CD4-positive, alpha-beta memory T cell (primary cell): ENCODE data around the gene ASB16. TPM values are rescaled to one million over a fixed set of nuclear protein-coding genes. Genes with fewer than 3 reads are reported as not detected.
"Not testable (repeated sequence)": the region's sequence is repeated elsewhere in the genome, so short reads cannot be mapped to it uniquely, and the experiment has no call there.

ENCODE experiments used
- CTCF ChIA-PET: fragments of 350-600 bp; sonication (Branson Sonifier 250); formaldehyde crosslinking; loops from one replicate; lab custom pipeline; 2021; ENCODE audit warnings: inconsistent platforms; ENCODE audit not compliant: partially characterized antibody; lab: Charles Lee
- POLR2A ChIA-PET: fragments of 350-600 bp; sonication (Branson Sonifier 250); formaldehyde crosslinking; loops from one replicate; lab custom pipeline; 2021; ENCODE audit not compliant: partially characterized antibody; lab: Charles Lee
- DNase-seq, 5 donors: peaks; one replicate each; pipeline versions ENCODE4 v3.0.0 to v3.0.0-alpha.2; 2020 to 2022; ENCODE audit warnings: mixed read lengths in 1 of 5
- H3K27ac ChIP-seq: one replicate; pipeline ENCODE4 v1.7.0; 2013; ENCODE audit warnings: low read depth, low read length
- H3K27me3 ChIP-seq: 2 replicates; pipeline ENCODE4 v1.7.0; 2013; ENCODE audit warnings: mild to moderate bottlenecking, low read length, moderate library complexity; ENCODE audit not compliant: insufficient read depth
- H3K36me3 ChIP-seq: 2 replicates; pipeline ENCODE4 v1.7.0; 2013; ENCODE audit warnings: mild to moderate bottlenecking, low read length, moderate library complexity; ENCODE audit not compliant: insufficient read depth
- H3K4me1 ChIP-seq: 2 replicates; pipeline ENCODE4 v1.7.0; 2013; ENCODE audit warnings: mild to moderate bottlenecking, low read length, moderate library complexity; ENCODE audit not compliant: insufficient read depth
- H3K4me3 ChIP-seq, 2 donors: one replicate each; pipeline ENCODE4 v1.7.0; 2013; ENCODE audit warnings: low read length in 2 of 2, mild to moderate bottlenecking in 1 of 2
- H3K9me3 ChIP-seq, 2 donors: one replicate each; pipeline ENCODE4 v1.7.0; 2013; ENCODE audit warnings: low read length in 2 of 2, control low read depth in 1 of 2; ENCODE audit not compliant: control insufficient read depth in 1 of 2
- H3K27ac Mint-ChIP-seq, 7 donors: one replicate each; pipeline ENCODE4 v1.8.0; 2020 to 2021; ENCODE audit warnings: mixed read lengths in 7 of 7, mild to moderate bottlenecking in 6 of 7, inconsistent platforms in 3 of 7, moderate library complexity in 3 of 7
- H3K27me3 Mint-ChIP-seq, 2 donors: one replicate each; pipeline ENCODE4 v1.8.0; 2020 to 2021; ENCODE audit warnings: mixed read lengths in 2 of 2
- H3K36me3 Mint-ChIP-seq, 2 donors: one replicate each; pipeline ENCODE4 v1.8.0; 2020 to 2021; ENCODE audit warnings: mixed read lengths in 2 of 2, inconsistent platforms in 1 of 2, mild to moderate bottlenecking in 1 of 2
- H3K4me1 Mint-ChIP-seq, 4 donors: one replicate each; pipeline ENCODE4 v1.8.0; 2020 to 2021; ENCODE audit warnings: mixed read lengths in 4 of 4, mild to moderate bottlenecking in 1 of 4
- H3K4me3 Mint-ChIP-seq, 8 donors: one replicate each; pipeline ENCODE4 v1.8.0; 2020 to 2021; ENCODE audit warnings: mixed read lengths in 8 of 8, mild to moderate bottlenecking in 7 of 8, moderate library complexity in 6 of 8, inconsistent platforms in 3 of 8
- H3K9me3 Mint-ChIP-seq, 8 donors: one replicate each; pipeline ENCODE4 v1.8.0; 2020 to 2021; ENCODE audit warnings: mixed read lengths in 8 of 8, mild to moderate bottlenecking in 5 of 8, inconsistent platforms in 3 of 8, moderate library complexity in 1 of 8
- intact Hi-C: fragments of 100-400 bp; cut with micrococcal nuclease; formaldehyde crosslinking; loops from one replicate; pipeline ENCODE4 v1.15.1; 2023
- polyA plus RNA-seq, 2 donors: library from polyadenylated mRNA; unstranded; fragments of 300-500 nt; fragmentation: Illumina TruSeq; gene quantifications; one replicate each; pipeline ENCODE4 v1.2.3, GENCODE V29; 2021
- total RNA-seq, 2 experiments: library from RNA; stranded (reverse); gene quantifications; one replicate each; pipeline ENCODE4 v1.2.3, GENCODE V29; 2021

Gene ASB16
- total and polyA plus RNA-seq, 4 experiments from 2014 or later, result 0.14 TPM; not detected in 3

- CTCF ChIA-PET, result interaction anchor here (1.5 kb wide), 2 partner anchors 9 to 19 kb away, joined by 4 read pairs; no protein-coding TSS in a partner anchor
- H3K36me3 Mint-ChIP-seq, H3K9me3 ChIP-seq, H3K36me3 ChIP-seq, H3K9me3 Mint-ChIP-seq, H3K4me1 Mint-ChIP-seq, H3K4me1 ChIP-seq, intact Hi-C loops, H3K27ac ChIP-seq, H3K4me3 ChIP-seq, H3K27me3 Mint-ChIP-seq, H3K27me3 ChIP-seq, H3K27ac Mint-ChIP-seq, H3K4me3 Mint-ChIP-seq, DNase-seq: not testable (repeated sequence)
- POLR2A ChIA-PET, result interaction anchor here (0.6 to 1.0 kb wide), 2 partner anchors 37 to 76 kb away, joined by 3 read pairs; partner anchors contain the start of gene TMUB2
Observed at GRCh38 chr17:44149066-44149465, 21.4 kb upstream of the ASB16 start.

- intact Hi-C loops, result no loop called here
- no peaks in the 10 kb centered on the region for H3K9me3 ChIP-seq
- no peak overlapping the region for H3K27ac ChIP-seq
- DNase-seq, result no peak
- Mint-ChIP-seq H3K36me3 (no peaks in the 10 kb centered on the region), H3K4me3 (no peak overlapping the region), H3K9me3 (no peaks in the 10 kb centered on the region), H3K27me3 (no peaks in the 10 kb centered on the region), H3K27ac (peak overlapping the region in 2 of 7 donors; percentile 79 to 84), H3K4me1 (no peaks in the 10 kb centered on the region)
- H3K4me1 ChIP-seq, result no peaks in the 10 kb centered on the region
- ChIA-PET POLR2A (interaction anchor here (0.6 kb wide), 1 partner anchor 940 kb away, joined by 3 read pairs; no protein-coding TSS in a partner anchor), CTCF (interaction anchor here (1.5 kb wide), 2 partner anchors 10 to 19 kb away, joined by 4 read pairs; no protein-coding TSS in a partner anchor)
- H3K36me3 ChIP-seq, result no peaks in the 10 kb centered on the region
- no peak overlapping the region for H3K4me3 ChIP-seq
- H3K27me3 ChIP-seq, result no peaks in the 10 kb centered on the region
Observed at GRCh38 chr17:44149750-44150329, 20.7 kb upstream of the ASB16 start.

GRCh38 chr17:44152875-44153274 lies 17.6 kb upstream of the ASB16 start:
- no peak for DNase-seq
- Histone ChIP-seq H3K4me1 (no peaks in the 10 kb centered on the region), H3K4me3 (no peak overlapping the region), H3K36me3 (no peaks in the 10 kb centered on the region), H3K9me3 (no peaks in the 10 kb centered on the region), H3K27me3 (no peaks in the 10 kb centered on the region), H3K27ac (no peak overlapping the region)
- H3K27me3 Mint-ChIP-seq, result no peaks in the 10 kb centered on the region
- intact Hi-C loops, result no loop called here
- no peak overlapping the region for H3K27ac Mint-ChIP-seq
- CTCF ChIA-PET, result no interaction called here
- H3K4me3 Mint-ChIP-seq, result no peak overlapping the region
- H3K9me3 Mint-ChIP-seq, result no peaks in the 10 kb centered on the region
- H3K36me3 Mint-ChIP-seq, result no peaks in the 10 kb centered on the region
- POLR2A ChIA-PET, result no interaction called here
- H3K4me1 Mint-ChIP-seq, result no peaks in the 10 kb centered on the region

- no peaks in the 10 kb centered on the region for H3K9me3 ChIP-seq
- no peak overlapping the region for H3K4me3 Mint-ChIP-seq
- no peak overlapping the region for H3K27ac ChIP-seq
- intact Hi-C loops, result no loop called here
- H3K27ac Mint-ChIP-seq, result peak overlapping the region in 1 of 7 donors; percentile 15
- H3K4me1 Mint-ChIP-seq, result peaks cover 5 to 8% (median 7%) of the 10 kb centered on the region in 4 donors
- POLR2A ChIA-PET, result no interaction called here
- H3K27me3 ChIP-seq, result no peaks in the 10 kb centered on the region
- no peak overlapping the region for H3K4me3 ChIP-seq
- H3K9me3 Mint-ChIP-seq, result no peaks in the 10 kb centered on the region
- peaks cover 9% of the 10 kb centered on the region for H3K4me1 ChIP-seq
- CTCF ChIA-PET, result no interaction called here
- no peaks in the 10 kb centered on the region for H3K36me3 Mint-ChIP-seq
- DNase-seq, result no peak
- H3K27me3 Mint-ChIP-seq, result no peaks in the 10 kb centered on the region
- H3K36me3 ChIP-seq, result no peaks in the 10 kb centered on the region
Observed at GRCh38 chr17:44155488-44155887, 15.0 kb upstream of the ASB16 start.

- Mint-ChIP-seq H3K27ac (peak overlapping the region in 6 of 7 donors; percentile 49 to 85 (median 68)), H3K4me1 (peaks cover 5 to 8% (median 7%) of the 10 kb centered on the region in 4 donors), H3K9me3 (no peaks in the 10 kb centered on the region), H3K27me3 (no peaks in the 10 kb centered on the region), H3K4me3 (peak overlapping the region in 6 of 8 donors; percentile 6 to 50 (median 30)), H3K36me3 (no peaks in the 10 kb centered on the region)
- Histone ChIP-seq H3K9me3 (no peaks in the 10 kb centered on the region), H3K36me3 (no peaks in the 10 kb centered on the region), H3K4me3 (no peak overlapping the region), H3K27ac (peak overlapping the region; percentile 36), H3K27me3 (no peaks in the 10 kb centered on the region), H3K4me1 (peaks cover 9% of the 10 kb centered on the region)
- ChIA-PET CTCF (interaction anchor here (1.8 kb wide), 1 partner anchor 9 kb away, joined by 6 read pairs; no protein-coding TSS in a partner anchor), POLR2A (interaction anchor here (1.4 kb wide), 1 partner anchor 27 kb away, joined by 3 read pairs; the partner anchor contains the start of gene TMUB2)
- intact Hi-C loops, result no loop called here
- DNase-seq, result peak; percentile 18 to 74 (median 26)
Observed at GRCh38 chr17:44159519-44160210, 10.8 kb upstream of the ASB16 start.

- H3K27me3 Mint-ChIP-seq, result no peaks in the 10 kb centered on the region
- POLR2A ChIA-PET, result no interaction called here
- CTCF ChIA-PET, result interaction anchor here (0.6 to 1.0 kb wide), 2 partner anchors 43 to 45 kb away, joined by 3 read pairs; no protein-coding TSS in a partner anchor
Observed at GRCh38 chr17:44164476-44164875, 6.0 kb upstream of the ASB16 start.

GRCh38 chr17:44167181-44167861 lies 3.2 kb upstream of the ASB16 start:
- intact Hi-C loops, result no loop called here
- CTCF ChIA-PET, result interaction anchor here (1.1 to 1.5 kb wide), 6 partner anchors 8 to 287 kb away, joined by 3 to 7 read pairs (median 4); no protein-coding TSS in a partner anchor
- peaks cover 6% of the 10 kb centered on the region for H3K4me1 ChIP-seq
- H3K27me3 ChIP-seq, result no peaks in the 10 kb centered on the region
- DNase-seq, result no peak
- no peaks in the 10 kb centered on the region for H3K36me3 ChIP-seq
- H3K4me3 ChIP-seq, result no peak overlapping the region
- Mint-ChIP-seq H3K4me1 (peaks cover 5 to 16% (median 9%) of the 10 kb centered on the region in 4 donors), H3K9me3 (no peaks in the 10 kb centered on the region), H3K27ac (peak overlapping the region in 2 of 7 donors; percentile 19 to 29), H3K36me3 (no peaks in the 10 kb centered on the region), H3K4me3 (no peak overlapping the region), H3K27me3 (no peaks in the 10 kb centered on the region)
- POLR2A ChIA-PET, result no interaction called here
- H3K27ac ChIP-seq, result no peak overlapping the region
- H3K9me3 ChIP-seq, result no peaks in the 10 kb centered on the region

More at GRCh38 chr17:44164476-44164875, 6.0 kb upstream of the ASB16 start:
- H3K27me3 ChIP-seq, result no peaks in the 10 kb centered on the region
- H3K27ac ChIP-seq, result no peak overlapping the region
- peaks cover 7 to 16% (median 12%) of the 10 kb centered on the region in 4 donors for H3K4me1 Mint-ChIP-seq
- no peaks in the 10 kb centered on the region for H3K9me3 ChIP-seq
- no peak for DNase-seq
- H3K27ac Mint-ChIP-seq, result no peak overlapping the region
- H3K4me1 ChIP-seq, result peaks cover 11% of the 10 kb centered on the region
- H3K4me3 Mint-ChIP-seq, result no peak overlapping the region
- H3K9me3 Mint-ChIP-seq, result no peaks in the 10 kb centered on the region
- intact Hi-C loops, result no loop called here
- no peaks in the 10 kb centered on the region for H3K36me3 ChIP-seq
- H3K36me3 Mint-ChIP-seq, result no peaks in the 10 kb centered on the region
- H3K4me3 ChIP-seq, result no peak overlapping the region
